ENCODE data around the gene QPRT.
"Not testable (repeated sequence)": the region's sequence is repeated elsewhere in the genome, so short reads cannot be mapped to it uniquely, and the experiment has no call there.

- TF ChIP-seq POLR2A, POLR2AphosphoS5 (IDR thresholded peaks at IDR 0.05; ENCODE audit: low read depth, low read length): not testable (repeated sequence)
These were observed 25.1 kb upstream of the QPRT start for GRCh38 chr16:29653890-29654289.
